Measurements from ENCODE around the gene AVEN. TPM values are rescaled to one million over a fixed set of nuclear protein-coding genes. Genes with fewer than 3 reads are reported as not detected.

Gene AVEN
- total and polyA plus RNA-seq, 2 experiments from 2014 or later, result 7.7 to 10.3 TPM

DNA sequence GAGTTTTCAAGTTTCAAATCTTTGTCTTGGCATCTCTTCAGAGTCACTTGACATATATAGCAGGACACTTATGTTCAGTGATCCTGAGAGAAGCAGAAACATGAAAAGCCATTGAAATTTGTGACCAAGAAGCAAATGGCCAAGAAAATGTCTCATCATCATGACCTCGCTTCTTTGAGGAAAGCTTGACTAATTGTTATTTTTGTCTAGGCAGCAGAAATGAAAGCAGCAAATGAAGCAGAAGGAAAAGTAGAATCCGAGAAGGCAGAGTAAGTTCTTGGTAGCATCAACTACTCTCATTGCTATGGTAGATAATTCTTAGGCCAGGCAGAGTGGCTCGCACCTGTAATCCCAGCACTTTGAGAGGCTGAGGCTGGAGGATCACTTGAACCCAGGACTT, 198.4 kb downstream of the AVEN start:
- no peak for DNase-seq (ENCODE audit: low spot score)
- Histone ChIP-seq H2AFZ (no peak overlapping the region), H3K79me2 (replicated peaks; ENCODE audit: insufficient read depth) (no peaks in the 10 kb centered on the region), H3K4me3 (no peak overlapping the region), H3K36me3 (ENCODE audit: insufficient read depth) (no peaks in the 10 kb centered on the region), H3K27ac (ENCODE audit: low read depth) (no peak overlapping the region), H3K4me2 (no peak overlapping the region), H4K20me1 (replicated peaks; ENCODE audit: insufficient read depth) (no peaks in the 10 kb centered on the region), H3K4me1 (ENCODE audit: insufficient read depth) (peaks cover 22% of the 10 kb centered on the region), H3K9me2 (ENCODE audit: insufficient read depth) (peaks cover 39% of the 10 kb centered on the region), H3F3A (replicated peaks; ENCODE audit: low read depth) (no peaks in the 10 kb centered on the region), H3K27me3 (ENCODE audit: insufficient read depth) (no peaks in the 10 kb centered on the region)
- H3K36me3 Mint-ChIP-seq (ENCODE audit: low read depth), result peaks cover 5% of the 10 kb centered on the region; the same call in 1 of the 3 replicates
- no peak overlapping the region for H3K27ac Mint-ChIP-seq
- H3K27me3 Mint-ChIP-seq (ENCODE audit: insufficient read depth, low read depth, poor library complexity), result peaks cover 14% of the 10 kb centered on the region
- H3K4me1 Mint-ChIP-seq, result peaks cover 29% of the 10 kb centered on the region
- TF ChIP-seq, protein P1, sequence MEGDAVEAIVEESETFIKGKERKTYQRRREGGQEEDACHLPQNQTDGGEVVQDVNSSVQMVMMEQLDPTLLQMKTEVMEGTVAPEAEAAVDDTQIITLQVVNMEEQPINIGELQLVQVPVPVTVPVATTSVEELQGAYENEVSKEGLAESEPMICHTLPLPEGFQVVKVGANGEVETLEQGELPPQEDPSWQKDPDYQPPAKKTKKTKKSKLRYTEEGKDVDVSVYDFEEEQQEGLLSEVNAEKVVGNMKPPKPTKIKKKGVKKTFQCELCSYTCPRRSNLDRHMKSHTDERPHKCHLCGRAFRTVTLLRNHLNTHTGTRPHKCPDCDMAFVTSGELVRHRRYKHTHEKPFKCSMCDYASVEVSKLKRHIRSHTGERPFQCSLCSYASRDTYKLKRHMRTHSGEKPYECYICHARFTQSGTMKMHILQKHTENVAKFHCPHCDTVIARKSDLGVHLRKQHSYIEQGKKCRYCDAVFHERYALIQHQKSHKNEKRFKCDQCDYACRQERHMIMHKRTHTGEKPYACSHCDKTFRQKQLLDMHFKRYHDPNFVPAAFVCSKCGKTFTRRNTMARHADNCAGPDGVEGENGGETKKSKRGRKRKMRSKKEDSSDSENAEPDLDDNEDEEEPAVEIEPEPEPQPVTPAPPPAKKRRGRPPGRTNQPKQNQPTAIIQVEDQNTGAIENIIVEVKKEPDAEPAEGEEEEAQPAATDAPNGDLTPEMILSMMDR (conservative IDR thresholded peaks at IDR 0.05; ENCODE audit: low read depth in 2 of 2), result no peak
- no peak for TF ChIP-seq JUNB (IDR thresholded peaks at IDR 0.05; ENCODE audit: unreplicated experiment)
- TF ChIP-seq, protein P2, sequence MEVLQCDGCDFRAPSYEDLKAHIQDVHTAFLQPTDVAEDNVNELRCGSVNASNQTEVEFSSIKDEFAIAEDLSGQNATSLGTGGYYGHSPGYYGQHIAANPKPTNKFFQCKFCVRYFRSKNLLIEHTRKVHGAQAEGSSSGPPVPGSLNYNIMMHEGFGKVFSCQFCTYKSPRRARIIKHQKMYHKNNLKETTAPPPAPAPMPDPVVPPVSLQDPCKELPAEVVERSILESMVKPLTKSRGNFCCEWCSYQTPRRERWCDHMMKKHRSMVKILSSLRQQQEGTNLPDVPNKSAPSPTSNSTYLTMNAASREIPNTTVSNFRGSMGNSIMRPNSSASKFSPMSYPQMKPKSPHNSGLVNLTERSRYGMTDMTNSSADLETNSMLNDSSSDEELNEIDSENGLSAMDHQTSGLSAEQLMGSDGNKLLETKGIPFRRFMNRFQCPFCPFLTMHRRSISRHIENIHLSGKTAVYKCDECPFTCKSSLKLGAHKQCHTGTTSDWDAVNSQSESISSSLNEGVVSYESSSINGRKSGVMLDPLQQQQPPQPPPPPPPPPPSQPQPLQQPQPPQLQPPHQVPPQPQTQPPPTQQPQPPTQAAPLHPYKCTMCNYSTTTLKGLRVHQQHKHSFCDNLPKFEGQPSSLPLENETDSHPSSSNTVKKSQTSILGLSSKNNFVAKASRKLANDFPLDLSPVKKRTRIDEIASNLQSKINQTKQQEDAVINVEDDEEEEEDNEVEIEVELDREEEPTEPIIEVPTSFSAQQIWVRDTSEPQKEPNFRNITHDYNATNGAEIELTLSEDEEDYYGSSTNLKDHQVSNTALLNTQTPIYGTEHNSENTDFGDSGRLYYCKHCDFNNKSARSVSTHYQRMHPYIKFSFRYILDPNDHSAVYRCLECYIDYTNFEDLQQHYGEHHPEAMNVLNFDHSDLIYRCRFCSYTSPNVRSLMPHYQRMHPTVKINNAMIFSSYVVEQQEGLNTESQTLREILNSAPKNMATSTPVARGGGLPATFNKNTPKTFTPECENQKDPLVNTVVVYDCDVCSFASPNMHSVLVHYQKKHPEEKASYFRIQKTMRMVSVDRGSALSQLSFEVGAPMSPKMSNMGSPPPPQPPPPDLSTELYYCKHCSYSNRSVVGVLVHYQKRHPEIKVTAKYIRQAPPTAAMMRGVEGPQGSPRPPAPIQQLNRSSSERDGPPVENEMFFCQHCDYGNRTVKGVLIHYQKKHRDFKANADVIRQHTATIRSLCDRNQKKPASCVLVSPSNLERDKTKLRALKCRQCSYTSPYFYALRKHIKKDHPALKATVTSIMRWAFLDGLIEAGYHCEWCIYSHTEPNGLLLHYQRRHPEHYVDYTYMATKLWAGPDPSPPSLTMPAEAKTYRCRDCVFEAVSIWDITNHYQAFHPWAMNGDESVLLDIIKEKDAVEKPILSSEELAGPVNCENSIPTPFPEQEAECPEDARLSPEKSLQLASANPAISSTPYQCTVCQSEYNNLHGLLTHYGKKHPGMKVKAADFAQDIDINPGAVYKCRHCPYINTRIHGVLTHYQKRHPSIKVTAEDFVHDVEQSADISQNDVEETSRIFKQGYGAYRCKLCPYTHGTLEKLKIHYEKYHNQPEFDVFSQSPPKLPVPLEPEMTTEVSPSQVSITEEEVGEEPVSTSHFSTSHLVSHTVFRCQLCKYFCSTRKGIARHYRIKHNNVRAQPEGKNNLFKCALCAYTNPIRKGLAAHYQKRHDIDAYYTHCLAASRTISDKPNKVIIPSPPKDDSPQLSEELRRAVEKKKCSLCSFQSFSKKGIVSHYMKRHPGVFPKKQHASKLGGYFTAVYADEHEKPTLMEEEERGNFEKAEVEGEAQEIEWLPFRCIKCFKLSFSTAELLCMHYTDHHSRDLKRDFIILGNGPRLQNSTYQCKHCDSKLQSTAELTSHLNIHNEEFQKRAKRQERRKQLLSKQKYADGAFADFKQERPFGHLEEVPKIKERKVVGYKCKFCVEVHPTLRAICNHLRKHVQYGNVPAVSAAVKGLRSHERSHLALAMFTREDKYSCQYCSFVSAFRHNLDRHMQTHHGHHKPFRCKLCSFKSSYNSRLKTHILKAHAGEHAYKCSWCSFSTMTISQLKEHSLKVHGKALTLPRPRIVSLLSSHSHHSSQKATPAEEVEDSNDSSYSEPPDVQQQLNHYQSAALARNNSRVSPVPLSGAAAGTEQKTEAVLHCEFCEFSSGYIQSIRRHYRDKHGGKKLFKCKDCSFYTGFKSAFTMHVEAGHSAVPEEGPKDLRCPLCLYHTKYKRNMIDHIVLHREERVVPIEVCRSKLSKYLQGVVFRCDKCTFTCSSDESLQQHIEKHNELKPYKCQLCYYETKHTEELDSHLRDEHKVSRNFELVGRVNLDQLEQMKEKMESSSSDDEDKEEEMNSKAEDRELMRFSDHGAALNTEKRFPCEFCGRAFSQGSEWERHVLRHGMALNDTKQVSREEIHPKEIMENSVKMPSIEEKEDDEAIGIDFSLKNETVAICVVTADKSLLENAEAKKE (CRISPR knock-in tag; IDR thresholded peaks at IDR 0.05), result no peak
- no peaks in the 10 kb centered on the region for H3K9me3 Mint-ChIP-seq
- ATAC-seq, result no peak
- H3K4me3 Mint-ChIP-seq, result no peak overlapping the region

DNA sequence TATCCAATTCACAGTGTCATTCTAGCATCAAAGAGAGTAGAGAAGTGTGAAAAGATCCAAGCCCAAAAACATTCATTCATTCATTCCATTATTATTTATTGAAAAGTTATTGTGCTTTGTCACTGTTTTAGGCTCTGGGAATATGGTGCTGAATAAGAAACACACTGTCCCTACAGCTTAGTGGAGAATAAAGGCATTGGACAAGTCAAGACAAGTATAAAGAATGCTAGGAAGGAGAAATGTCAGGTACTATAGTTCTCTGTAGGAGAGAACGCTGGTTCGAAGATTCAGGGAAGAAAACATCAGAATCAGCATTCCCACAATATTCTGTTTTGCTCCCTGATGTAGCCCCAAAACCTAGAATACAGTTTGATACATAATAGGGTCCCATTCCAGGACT, 199.5 kb downstream of the AVEN start:
- H3K4me3 Mint-ChIP-seq, result no peak overlapping the region
- no peak overlapping the region for H3K27ac Mint-ChIP-seq
- no peaks in the 10 kb centered on the region for H3K27me3 ChIP-seq (ENCODE audit: insufficient read depth)
- H3K4me1 ChIP-seq (ENCODE audit: insufficient read depth), result peaks cover 22% of the 10 kb centered on the region
- no peak overlapping the region for H3K27ac ChIP-seq (ENCODE audit: low read depth)
- H3F3A ChIP-seq (replicated peaks; ENCODE audit: low read depth), result no peaks in the 10 kb centered on the region
- no peak overlapping the region for H3K4me3 ChIP-seq
- peaks cover 5% of the 10 kb centered on the region; the same call in 1 of the 3 replicates for H3K36me3 Mint-ChIP-seq (ENCODE audit: low read depth)
- DNase-seq (ENCODE audit: low spot score), result no peak
- H2AFZ ChIP-seq, result no peak overlapping the region
- no peaks in the 10 kb centered on the region for H3K9me3 Mint-ChIP-seq
- peaks cover 34% of the 10 kb centered on the region for H3K9me2 ChIP-seq (ENCODE audit: insufficient read depth)
- H4K20me1 ChIP-seq (replicated peaks; ENCODE audit: insufficient read depth), result no peaks in the 10 kb centered on the region
- no peak for ATAC-seq
- H3K4me1 Mint-ChIP-seq, result peaks cover 36% of the 10 kb centered on the region
- no peaks in the 10 kb centered on the region for H3K79me2 ChIP-seq (replicated peaks; ENCODE audit: insufficient read depth)
- no peak overlapping the region for H3K4me2 ChIP-seq
- peaks cover 11% of the 10 kb centered on the region for H3K27me3 Mint-ChIP-seq (ENCODE audit: insufficient read depth, low read depth, poor library complexity)
- no peaks in the 10 kb centered on the region for H3K36me3 ChIP-seq (ENCODE audit: insufficient read depth)
- no peak for TF ChIP-seq CREB1 (CRISPR knock-in tag; IDR thresholded peaks at IDR 0.05; ENCODE audit: low read depth)
- TF ChIP-seq, protein P2 (CRISPR knock-in tag; IDR thresholded peaks at IDR 0.05), result no peak

Measured in GM23338 (cell line).